SK-N-SH (cell line): ENCODE measurements around the gene ACTN4. TPM values are rescaled to one million over a fixed set of nuclear protein-coding genes. Genes with fewer than 3 reads are reported as not detected.

Experiments
- CTCF ChIA-PET: fragments of 300-600, 350-600 bp; formaldehyde crosslinking; extraction: SDS; loops from one replicate; lab custom pipeline; 2021; lab: Yijun Ruan, JAX
- POLR2A ChIA-PET: fragments of 350-600 bp; sonication (Branson Sonifier 250); formaldehyde crosslinking; extraction: SDS; loops from one replicate; lab custom pipeline; 2020; ENCODE audit warnings: antibody characterized with exemption, inconsistent platforms; lab: Yijun Ruan, JAX
- DNase-seq: peaks from one replicate; pipeline ENCODE4 v3.0.0; 2012
- H2AFZ ChIP-seq: fragments of 200-600 bp; sonication (generic); 2 replicates; pipeline ENCODE4 v1.8.1; 2016; ENCODE audit warnings: antibody characterized with exemption, mild to moderate bottlenecking, low read depth
- H3F3A ChIP-seq: fragments of 200-600 bp; sonication (generic); replicated peaks from 2 replicates; pipeline ENCODE3; 2016; ENCODE audit warnings: antibody characterized with exemption, mild to moderate bottlenecking; ENCODE audit not compliant: insufficient read depth
- H3K27ac ChIP-seq, 2 experiments: fragments of 200-500 bp in 1 of 2; fragments of 200-600 bp in 1 of 2; sonication (Bioruptor generic) in 1 of 2; sonication (generic), shearing (Covaris generic) in 1 of 2; 2 replicates each; pipeline versions ENCODE4 v1.5.1 to v1.6.1; 2014 to 2016; ENCODE audit warnings: low read depth in 2 of 2, inconsistent platforms in 1 of 2, low read length in 1 of 2, mild to moderate bottlenecking in 1 of 2, mixed read lengths in 1 of 2
- H3K27me3 ChIP-seq: fragments of 200-600 bp; sonication (generic), shearing (Covaris generic); 2 replicates; pipeline ENCODE4 v1.6.1; 2016; ENCODE audit warnings: mixed run types; ENCODE audit not compliant: insufficient read depth
- H3K36me3 ChIP-seq, 2 experiments: fragments of 200-500 bp in 1 of 2; fragments of 200-600 bp in 1 of 2; sonication (Bioruptor generic) in 1 of 2; sonication (generic) in 1 of 2; replicated peaks in 1 of 2; 2 replicates each; pipeline versions ENCODE3 to v1.5.1; 2014 to 2016; ENCODE audit warnings: low read length in 1 of 2, mild to moderate bottlenecking in 1 of 2; ENCODE audit not compliant: insufficient read depth in 2 of 2, control insufficient read depth in 1 of 2
- H3K4me1 ChIP-seq, 2 experiments: fragments of 200-500 bp in 1 of 2; fragments of 200-600 bp in 1 of 2; sonication (Bioruptor generic) in 1 of 2; sonication (generic), shearing (Covaris generic) in 1 of 2; 2 replicates each; pipeline versions ENCODE4 v1.5.1 to v1.6.1; 2014 to 2016; ENCODE audit warnings: low read depth in 1 of 2, low read length in 1 of 2, mixed run types in 1 of 2; ENCODE audit not compliant: insufficient read depth in 2 of 2, control insufficient read depth in 1 of 2
- H3K4me2 ChIP-seq: fragments of 200-600 bp; sonication (generic), shearing (Covaris generic); 2 replicates; pipeline ENCODE4 v1.6.1; 2017; ENCODE audit warnings: mixed run types
- H3K4me3 ChIP-seq, 2 experiments: fragments of 200-500 bp in 1 of 2; fragments of 200-600 bp in 1 of 2; sonication (Bioruptor generic) in 1 of 2; sonication (generic), shearing (Covaris generic) in 1 of 2; 2 replicates each; pipeline versions ENCODE4 v1.5.1 to v1.8.1; 2014 to 2016; ENCODE audit warnings: low read depth in 2 of 2, inconsistent platforms in 1 of 2, low read length in 1 of 2, mild to moderate bottlenecking in 1 of 2, mixed read lengths in 1 of 2, moderate library complexity in 1 of 2
- H3K79me2 ChIP-seq: fragments of 200-600 bp; sonication (generic); 2 replicates; pipeline ENCODE4 v1.8.1; 2017; ENCODE audit warnings: mild to moderate bottlenecking; ENCODE audit not compliant: insufficient read depth
- H3K9ac ChIP-seq: fragments of 200-600 bp; sonication (generic); 2 replicates; pipeline ENCODE4 v1.6.1; 2017; ENCODE audit warnings: mixed run types
- H3K9me2 ChIP-seq: fragments of 200-600 bp; sonication (generic); 2 replicates; pipeline ENCODE4 v1.6.1; 2017; ENCODE audit warnings: mixed run types
- H3K9me3 ChIP-seq: fragments of 200-600 bp; sonication (generic); 2 replicates; pipeline ENCODE4 v1.6.1; 2017; ENCODE audit warnings: mixed run types, mild to moderate bottlenecking, moderate library complexity
- H4K20me1 ChIP-seq: fragments of 200-600 bp; sonication (generic); 2 replicates; pipeline ENCODE4 v1.6.1; 2017; ENCODE audit warnings: mild to moderate bottlenecking, mixed run types; ENCODE audit not compliant: insufficient read depth
- ELF1 ChIP-seq: IDR thresholded peaks from 2 replicates; pipeline ENCODE4 v1.4.0; 2012
- EP300 ChIP-seq, 2 experiments: IDR thresholded peaks; 2 replicates each; pipeline versions ENCODE4 v1.4.0 to v1.6.1; 2012; ENCODE audit warnings: borderline replicate concordance in 1 of 2, low read depth in 1 of 2, low read length in 1 of 2
- EZH2phosphoT487 ChIP-seq: fragments of 200-600 bp; sonication (generic); IDR thresholded peaks from 2 replicates; pipeline ENCODE4 v1.6.1; 2017; ENCODE audit warnings: low read depth, mixed run types, mild to moderate bottlenecking, antibody characterized with exemption, moderate library complexity, borderline replicate concordance
- FOSL2 ChIP-seq: IDR thresholded peaks from 2 replicates; pipeline ENCODE4 v1.4.0; 2012; ENCODE audit warnings: low read depth, mild to moderate bottlenecking, moderate library complexity, borderline replicate concordance
- GABPA ChIP-seq: IDR thresholded peaks from 2 replicates; pipeline ENCODE4 v1.4.0; 2012; ENCODE audit warnings: low read depth, mild to moderate bottlenecking
- JUND ChIP-seq: IDR thresholded peaks from 2 replicates; pipeline ENCODE4 v1.4.0; 2012
- NFIC ChIP-seq: IDR thresholded peaks from 2 replicates; pipeline ENCODE4 v1.4.0; 2012; ENCODE audit warnings: borderline replicate concordance
- NRF1 ChIP-seq: IDR thresholded peaks from 2 replicates; pipeline ENCODE4 v1.6.1; 2012; ENCODE audit warnings: low read depth, mild to moderate bottlenecking, low read length
- RAD21 ChIP-seq: IDR thresholded peaks from 2 replicates; pipeline ENCODE4 v1.6.1; 2012; ENCODE audit warnings: mild to moderate bottlenecking, low read length
- RCOR1 ChIP-seq: fragments of 150-350 bp; IDR thresholded peaks from 2 replicates; pipeline ENCODE4 v1.6.1; 2017; ENCODE audit warnings: antibody characterized with exemption, low read length
- REST ChIP-seq: IDR thresholded peaks from 2 replicates; pipeline ENCODE4 v1.6.1; 2012; ENCODE audit warnings: mild to moderate bottlenecking, low read depth, low read length, moderate library complexity
- RFX5 ChIP-seq: IDR thresholded peaks from 2 replicates; pipeline ENCODE4 v1.6.1; 2012; ENCODE audit warnings: mild to moderate bottlenecking, improper control_type of control experiment, low read length
- TCF12 ChIP-seq: IDR thresholded peaks from 2 replicates; pipeline ENCODE4 v1.4.0; 2012
- YY1 ChIP-seq: IDR thresholded peaks from 2 replicates; pipeline ENCODE4 v1.4.0; 2012; ENCODE audit warnings: low read depth, mild to moderate bottlenecking
- ZBTB33 ChIP-seq: IDR thresholded peaks from 2 replicates; pipeline ENCODE4 v1.4.0; 2012; ENCODE audit warnings: low read depth, borderline replicate concordance
- WGBS: methylation state at CpG from one replicate; pipeline ENCODE4 v1.1.6; 2017; ENCODE audit warnings: low lambda C conversion rate; 5-methylcytosine and 5-hydroxymethylcytosine counted together
- polyA plus RNA-seq, 3 experiments: library from polyadenylated mRNA; depleted of rRNA; stranded (reverse); fragments of >200 nt; gene quantifications; 2 replicates each; pipeline ENCODE4 v1.2.3, GENCODE V29; 2012
- TF ChIP-seq, protein P1 (sequence below): fragments of 150-350 bp; IDR thresholded peaks from 2 replicates; pipeline ENCODE4 v1.6.1; 2017; ENCODE audit warnings: antibody characterized with exemption, low read length, low read depth, borderline replicate concordance
- TF ChIP-seq, protein P2 (sequence below): fragments of 200-600 bp; sonication (generic); IDR thresholded peaks from 2 replicates; pipeline ENCODE4 v1.6.1; 2017; ENCODE audit warnings: antibody characterized with exemption, mild to moderate bottlenecking, moderate library complexity
- TF ChIP-seq, protein P3 (sequence below): IDR thresholded peaks from 2 replicates; pipeline ENCODE4; 2012
- TF ChIP-seq, protein P4 (sequence below): fragments of 150-350 bp; IDR thresholded peaks from 2 replicates; pipeline ENCODE4 v1.6.1; 2016; ENCODE audit warnings: mild to moderate bottlenecking, low read depth, low read length

Gene ACTN4
- polyA plus RNA-seq, 1 of the 3 experiments (the other 2 are of a cell fraction) = 598 TPM

DNA sequence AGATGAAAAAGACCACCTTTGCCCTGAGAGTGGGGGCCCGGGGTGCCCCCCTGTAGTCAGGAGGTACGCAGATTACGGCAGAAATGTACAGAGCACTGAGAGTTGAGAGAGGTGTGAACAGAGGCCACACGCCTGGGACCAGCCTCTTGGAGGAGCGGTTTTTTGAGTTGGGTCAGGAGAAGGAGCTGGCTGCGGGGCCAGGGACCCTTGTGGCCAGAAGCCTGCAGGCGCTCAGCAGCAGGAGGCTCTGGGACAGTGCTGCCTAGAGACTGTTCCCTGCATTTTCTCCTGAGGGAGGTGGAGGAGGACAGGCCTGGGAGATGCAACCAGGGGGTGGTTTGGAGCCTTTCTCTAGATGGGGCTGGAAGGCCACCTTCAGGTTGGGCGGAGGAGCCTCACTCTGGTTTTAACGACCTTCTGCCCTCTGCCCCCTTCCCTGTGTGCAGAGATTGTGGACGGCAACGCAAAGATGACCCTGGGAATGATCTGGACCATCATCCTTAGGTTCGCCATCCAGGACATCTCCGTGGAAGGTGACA is 57.1 kb downstream of the ACTN4 start:
- H3K27me3 ChIP-seq = no peaks in the 10 kb centered on the region
- H3K79me2 ChIP-seq = peaks cover 100% of the 10 kb centered on the region
- H3K4me2 ChIP-seq = no peak overlapping the region
- no peak overlapping the region for H3K27ac ChIP-seq
- H4K20me1 ChIP-seq = peaks cover 36% of the 10 kb centered on the region
- no peaks in the 10 kb centered on the region for H3K9me3 ChIP-seq
- H3F3A ChIP-seq = peaks cover 6% of the 10 kb centered on the region
- H3K4me3 ChIP-seq = no peak overlapping the region
- WGBS = 90% methylated on average over 13 of the region's 13 CpGs
- TF ChIP-seq RAD21 (no peak), GABPA (no peak), EP300 (IDR thresholded peaks at IDR 0.05; ENCODE audit: borderline replicate concordance in 1 of 2, low read depth in 1 of 2, low read length in 1 of 2) (no peak), EZH2phosphoT487 (no peak), REST (no peak), YY1 (no peak), ELF1 (no peak), RCOR1 (no peak), TCF12 (no peak), JUND (no peak), ZBTB33 (no peak), NRF1 (no peak), RFX5 (no peak), FOSL2 (no peak), NFIC (no peak)
- TF ChIP-seq, protein P1, sequence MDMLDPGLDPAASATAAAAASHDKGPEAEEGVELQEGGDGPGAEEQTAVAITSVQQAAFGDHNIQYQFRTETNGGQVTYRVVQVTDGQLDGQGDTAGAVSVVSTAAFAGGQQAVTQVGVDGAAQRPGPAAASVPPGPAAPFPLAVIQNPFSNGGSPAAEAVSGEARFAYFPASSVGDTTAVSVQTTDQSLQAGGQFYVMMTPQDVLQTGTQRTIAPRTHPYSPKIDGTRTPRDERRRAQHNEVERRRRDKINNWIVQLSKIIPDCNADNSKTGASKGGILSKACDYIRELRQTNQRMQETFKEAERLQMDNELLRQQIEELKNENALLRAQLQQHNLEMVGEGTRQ = no peak
- TF ChIP-seq, protein P2, sequence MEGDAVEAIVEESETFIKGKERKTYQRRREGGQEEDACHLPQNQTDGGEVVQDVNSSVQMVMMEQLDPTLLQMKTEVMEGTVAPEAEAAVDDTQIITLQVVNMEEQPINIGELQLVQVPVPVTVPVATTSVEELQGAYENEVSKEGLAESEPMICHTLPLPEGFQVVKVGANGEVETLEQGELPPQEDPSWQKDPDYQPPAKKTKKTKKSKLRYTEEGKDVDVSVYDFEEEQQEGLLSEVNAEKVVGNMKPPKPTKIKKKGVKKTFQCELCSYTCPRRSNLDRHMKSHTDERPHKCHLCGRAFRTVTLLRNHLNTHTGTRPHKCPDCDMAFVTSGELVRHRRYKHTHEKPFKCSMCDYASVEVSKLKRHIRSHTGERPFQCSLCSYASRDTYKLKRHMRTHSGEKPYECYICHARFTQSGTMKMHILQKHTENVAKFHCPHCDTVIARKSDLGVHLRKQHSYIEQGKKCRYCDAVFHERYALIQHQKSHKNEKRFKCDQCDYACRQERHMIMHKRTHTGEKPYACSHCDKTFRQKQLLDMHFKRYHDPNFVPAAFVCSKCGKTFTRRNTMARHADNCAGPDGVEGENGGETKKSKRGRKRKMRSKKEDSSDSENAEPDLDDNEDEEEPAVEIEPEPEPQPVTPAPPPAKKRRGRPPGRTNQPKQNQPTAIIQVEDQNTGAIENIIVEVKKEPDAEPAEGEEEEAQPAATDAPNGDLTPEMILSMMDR = no peak
- TF ChIP-seq, protein P3, sequence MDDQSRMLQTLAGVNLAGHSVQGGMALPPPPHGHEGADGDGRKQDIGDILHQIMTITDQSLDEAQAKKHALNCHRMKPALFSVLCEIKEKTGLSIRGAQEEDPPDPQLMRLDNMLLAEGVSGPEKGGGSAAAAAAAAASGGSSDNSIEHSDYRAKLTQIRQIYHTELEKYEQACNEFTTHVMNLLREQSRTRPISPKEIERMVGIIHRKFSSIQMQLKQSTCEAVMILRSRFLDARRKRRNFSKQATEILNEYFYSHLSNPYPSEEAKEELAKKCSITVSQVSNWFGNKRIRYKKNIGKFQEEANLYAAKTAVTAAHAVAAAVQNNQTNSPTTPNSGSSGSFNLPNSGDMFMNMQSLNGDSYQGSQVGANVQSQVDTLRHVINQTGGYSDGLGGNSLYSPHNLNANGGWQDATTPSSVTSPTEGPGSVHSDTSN = no peak
- TF ChIP-seq, protein P4, sequence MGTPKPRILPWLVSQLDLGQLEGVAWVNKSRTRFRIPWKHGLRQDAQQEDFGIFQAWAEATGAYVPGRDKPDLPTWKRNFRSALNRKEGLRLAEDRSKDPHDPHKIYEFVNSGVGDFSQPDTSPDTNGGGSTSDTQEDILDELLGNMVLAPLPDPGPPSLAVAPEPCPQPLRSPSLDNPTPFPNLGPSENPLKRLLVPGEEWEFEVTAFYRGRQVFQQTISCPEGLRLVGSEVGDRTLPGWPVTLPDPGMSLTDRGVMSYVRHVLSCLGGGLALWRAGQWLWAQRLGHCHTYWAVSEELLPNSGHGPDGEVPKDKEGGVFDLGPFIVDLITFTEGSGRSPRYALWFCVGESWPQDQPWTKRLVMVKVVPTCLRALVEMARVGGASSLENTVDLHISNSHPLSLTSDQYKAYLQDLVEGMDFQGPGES = no peak
- peaks cover 37 to 85% of the 10 kb centered on the region in 2 experiments for H3K36me3 ChIP-seq
- H3K9ac ChIP-seq = no peak overlapping the region
- H3K9me2 ChIP-seq = no peaks in the 10 kb centered on the region
- POLR2A ChIA-PET = no interaction called here
- CTCF ChIA-PET = interaction anchor here (1.1 kb wide), 1 partner anchor 10 kb away, joined by 3 read pairs; no protein-coding TSS in a partner anchor
- no peak for DNase-seq
- H3K4me1 ChIP-seq = peaks cover 0 to 6% of the 10 kb centered on the region in 2 experiments; a peak in 2 of 4 replicates
- no peak overlapping the region for H2AFZ ChIP-seq
